T-helper 22 cell (primary cell): ENCODE measurements around the gene PRICKLE2.

Source experiments
- DNase-seq: peaks from one replicate; pipeline ENCODE4 v3.0.0-alpha.2; 2020; ENCODE audit warnings: low read depth

The PRICKLE2 gene

DNA sequence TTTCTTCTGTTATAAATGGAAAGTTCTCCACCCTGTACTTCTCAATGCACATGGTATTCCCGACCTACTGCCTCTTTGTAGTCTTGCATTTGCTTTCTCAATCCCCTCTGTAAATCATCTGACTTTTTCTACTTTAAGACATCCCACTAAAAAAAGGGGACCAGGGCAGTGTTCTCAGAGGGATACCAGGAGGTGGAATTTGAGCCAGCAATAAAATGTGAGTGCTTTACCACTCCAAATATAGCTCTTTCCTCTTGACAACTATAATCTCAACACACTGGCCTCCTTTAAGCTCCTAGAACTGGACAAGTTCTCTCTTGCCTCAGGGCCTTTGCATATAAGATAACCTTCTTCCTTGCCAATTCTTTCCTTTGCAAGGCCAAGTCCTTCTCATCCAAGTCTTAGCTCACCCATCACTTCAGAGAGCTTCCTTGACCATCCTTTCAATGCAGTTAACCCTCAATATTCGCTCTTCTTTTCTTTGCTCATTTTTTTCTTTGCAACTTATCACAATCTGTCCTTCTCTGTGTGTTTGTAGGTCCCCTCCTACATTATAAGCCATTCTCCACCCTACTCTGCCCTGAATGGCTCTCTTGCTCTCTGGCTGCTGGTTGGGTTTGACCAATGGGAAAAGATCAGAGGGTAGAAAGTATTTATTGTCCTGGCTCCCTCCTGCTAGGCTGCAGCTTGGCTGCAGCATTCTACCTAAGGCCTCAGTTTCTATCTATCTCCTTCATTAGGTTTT is 93.4 kb downstream of the PRICKLE2 start:
- DNase-seq, result no peak

DNA sequence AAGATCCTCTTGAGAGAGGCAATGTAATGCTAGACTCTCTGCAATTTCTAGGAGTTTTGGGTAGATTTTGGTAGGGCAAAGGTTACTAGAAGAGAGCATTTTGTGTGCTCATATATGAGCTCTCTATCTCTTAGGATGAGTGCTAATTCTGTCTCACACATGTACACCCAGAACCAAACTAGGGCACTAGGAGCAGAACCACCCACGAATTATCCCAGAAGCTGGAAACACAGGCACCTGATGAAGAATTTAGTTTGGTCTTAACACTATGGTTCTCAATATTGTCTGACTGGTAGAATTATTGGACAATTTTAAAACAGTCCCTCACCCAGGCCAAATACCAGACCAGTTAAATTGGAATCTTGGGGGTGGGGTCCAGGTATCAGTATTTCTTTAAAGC is 94.8 kb downstream of the PRICKLE2 start:
- no peak for DNase-seq

DNA sequence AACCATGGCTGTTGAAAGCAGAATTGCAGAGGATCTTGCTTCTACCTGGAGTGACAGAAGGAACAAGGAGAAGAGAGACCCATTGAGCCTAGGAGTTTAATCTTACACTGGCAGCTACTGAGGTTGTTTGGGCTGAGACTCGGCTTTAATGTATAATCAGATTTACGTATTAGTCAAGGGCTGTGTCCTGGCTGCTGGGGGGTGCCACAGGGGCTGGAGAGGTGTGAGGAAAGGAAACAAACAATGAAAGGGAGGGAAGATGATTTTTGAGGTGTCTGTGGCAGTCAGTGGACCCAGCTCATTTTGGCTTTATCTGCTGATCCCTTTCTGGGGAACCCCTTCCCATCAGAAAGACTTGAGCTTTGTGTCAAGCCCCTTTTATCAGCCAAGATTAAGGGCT is 95.7 kb downstream of the PRICKLE2 start:
- no peak for DNase-seq

DNA sequence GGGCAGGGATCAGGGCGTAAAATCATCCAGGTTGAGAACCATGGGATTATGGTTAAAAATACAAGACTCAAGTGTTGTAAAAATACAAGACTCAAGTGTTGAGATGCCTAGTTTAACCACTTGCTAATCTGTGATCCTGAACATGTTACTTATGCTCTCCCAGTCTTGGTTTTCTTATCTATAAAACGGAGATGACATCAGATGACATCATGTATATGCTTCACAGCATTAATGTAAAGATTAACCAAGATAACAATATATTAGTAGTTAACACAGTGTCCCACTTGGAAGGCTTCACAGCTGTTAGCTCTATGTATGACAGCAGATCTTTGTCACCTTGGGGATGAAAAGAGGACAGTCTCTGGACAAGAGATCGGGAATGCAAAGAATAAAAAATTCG is 96.2 kb downstream of the PRICKLE2 start:
- no peak for DNase-seq

DNA sequence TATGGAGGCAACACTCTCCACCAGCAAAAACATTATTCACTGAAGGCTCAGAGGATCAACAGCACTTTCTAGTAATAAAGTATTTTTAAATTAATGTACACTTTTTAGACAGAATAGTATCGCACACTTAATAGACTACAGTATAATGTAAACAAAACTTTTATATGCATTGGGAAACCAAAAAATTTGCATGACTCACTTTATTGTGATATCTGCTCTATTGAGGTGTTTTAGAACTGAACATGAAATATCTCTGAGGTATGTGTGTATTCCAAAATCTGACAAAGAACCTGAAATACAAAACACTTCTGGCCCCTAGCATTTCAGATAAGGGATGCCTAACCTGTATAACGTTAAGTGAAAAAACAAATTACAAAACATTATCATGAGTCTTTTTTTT is 99.7 kb downstream of the PRICKLE2 start:
- DNase-seq, result no peak

DNA sequence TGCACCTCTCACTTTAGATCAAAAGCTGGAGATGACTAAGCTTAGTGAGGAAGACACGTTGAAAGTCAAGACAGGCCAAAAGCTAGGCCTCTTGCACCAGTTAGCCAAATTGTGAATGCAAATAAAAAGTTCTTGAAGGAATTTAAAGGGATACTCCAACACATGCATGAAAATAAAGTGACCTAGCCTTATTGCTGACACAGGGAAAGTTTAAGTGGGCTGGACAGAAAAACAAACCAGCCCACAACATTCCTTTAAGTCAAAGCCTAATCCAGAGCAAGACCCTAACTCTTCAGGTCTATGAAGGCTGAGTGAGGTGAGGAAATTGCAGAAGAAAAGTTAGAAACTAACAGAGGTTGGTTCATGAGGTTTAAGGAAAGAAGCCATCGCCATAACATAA is 101.3 kb downstream of the PRICKLE2 start:
- no peak for DNase-seq

DNA sequence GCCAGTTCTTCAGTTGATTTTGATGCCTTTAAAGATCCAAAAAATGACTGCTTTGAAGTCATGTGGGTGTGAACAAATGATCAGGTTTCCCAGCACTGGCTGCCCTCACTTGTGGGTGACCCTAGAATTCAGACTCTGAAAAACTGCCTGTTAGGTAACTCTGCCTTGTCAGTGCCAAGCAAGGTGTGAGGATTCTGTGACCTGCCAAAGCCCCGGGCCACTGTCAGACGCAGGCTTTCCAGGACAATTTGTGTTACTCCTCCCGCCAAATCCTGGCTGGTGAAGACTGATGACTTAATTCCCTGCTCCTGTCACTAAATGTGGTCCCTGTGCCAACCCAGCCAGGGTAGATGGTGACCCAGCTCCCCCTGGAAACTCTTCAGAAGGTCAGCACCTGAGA is 102.8 kb downstream of the PRICKLE2 start:
- DNase-seq, result no peak

DNA sequence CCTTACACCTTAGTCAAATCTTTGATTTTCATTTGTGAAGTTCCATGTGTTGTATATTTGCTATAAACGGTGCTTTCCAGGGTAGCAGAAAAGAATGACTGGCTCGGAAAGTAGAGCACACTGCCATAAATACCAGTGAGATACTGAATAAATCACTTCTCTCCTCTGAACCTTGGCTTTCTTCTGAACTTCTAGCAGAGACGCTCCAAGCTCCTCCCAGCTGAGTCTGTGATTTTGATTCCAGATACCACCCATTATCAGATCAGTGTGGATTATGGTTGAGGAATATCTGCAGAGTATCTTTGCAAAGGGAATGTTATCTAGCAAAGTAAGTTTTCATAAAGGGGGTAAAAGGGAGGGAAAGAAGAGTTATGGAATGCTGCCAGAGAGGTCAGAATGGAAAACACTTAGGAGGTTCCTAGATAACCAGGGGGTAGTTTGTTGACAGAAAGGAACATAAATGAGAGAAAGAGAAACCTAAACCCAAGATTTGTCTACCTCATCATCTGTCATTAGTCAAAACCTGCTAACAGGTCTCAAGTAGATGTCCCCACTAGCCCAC is 103.4 kb downstream of the PRICKLE2 start:
- DNase-seq, result no peak

DNA sequence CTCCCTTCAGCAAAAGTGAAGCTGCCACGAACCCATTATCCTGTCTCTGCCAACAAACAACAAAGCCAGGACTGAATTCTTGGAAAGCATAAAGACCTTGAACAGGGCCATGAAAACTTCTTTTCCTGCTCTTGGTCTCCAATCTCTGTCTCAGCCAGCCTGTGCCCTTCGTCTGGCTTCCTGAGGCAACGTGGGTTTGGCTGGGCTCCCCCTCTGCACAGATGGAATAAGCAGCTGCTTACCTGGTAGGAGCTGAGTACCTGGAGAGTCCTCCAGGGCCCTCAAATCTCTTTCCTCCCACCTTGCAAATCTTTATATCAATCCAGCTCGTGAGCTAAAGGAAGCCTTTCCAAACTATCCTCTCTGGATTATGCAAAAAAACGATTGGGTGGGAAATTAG is 104.4 kb downstream of the PRICKLE2 start:
- DNase-seq, result no peak

DNA sequence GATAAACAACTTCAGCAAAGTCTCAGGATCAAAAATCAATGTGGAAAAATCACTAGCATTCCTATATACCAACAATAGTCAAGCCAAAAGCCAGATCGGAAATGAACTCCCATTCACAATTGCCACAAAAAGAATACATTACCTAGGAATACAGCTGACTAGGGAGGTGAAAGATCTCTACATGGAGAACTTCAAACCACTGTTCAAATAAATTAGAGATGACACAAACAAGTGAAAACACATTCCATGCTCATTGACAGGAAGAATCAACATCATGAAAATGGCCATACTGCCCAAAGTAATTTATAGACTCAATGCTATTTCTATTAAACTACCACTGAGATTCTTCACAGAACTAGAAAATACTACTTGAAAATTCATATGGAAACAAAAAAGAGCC is 107.8 kb downstream of the PRICKLE2 start:
- no peak for DNase-seq

DNA sequence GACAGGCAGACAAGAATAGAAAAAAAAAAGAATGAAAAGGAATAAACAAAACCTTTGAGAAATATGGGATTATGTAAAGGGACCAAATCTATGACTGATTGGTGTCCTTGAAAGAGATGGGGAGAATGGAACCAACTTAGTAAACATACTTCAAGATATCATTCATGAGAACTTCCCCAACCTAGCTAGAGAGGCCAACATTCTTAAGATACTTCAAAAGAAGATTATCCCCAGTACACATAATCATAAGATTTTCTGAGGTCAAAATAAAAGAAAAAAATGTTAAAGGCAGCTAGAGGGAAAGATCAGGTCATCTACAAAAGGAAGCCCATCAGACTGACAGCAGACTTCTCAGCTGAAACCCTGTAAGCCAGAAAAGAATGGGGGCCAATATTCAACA is 110.6 kb downstream of the PRICKLE2 start:
- no peak for DNase-seq

DNA sequence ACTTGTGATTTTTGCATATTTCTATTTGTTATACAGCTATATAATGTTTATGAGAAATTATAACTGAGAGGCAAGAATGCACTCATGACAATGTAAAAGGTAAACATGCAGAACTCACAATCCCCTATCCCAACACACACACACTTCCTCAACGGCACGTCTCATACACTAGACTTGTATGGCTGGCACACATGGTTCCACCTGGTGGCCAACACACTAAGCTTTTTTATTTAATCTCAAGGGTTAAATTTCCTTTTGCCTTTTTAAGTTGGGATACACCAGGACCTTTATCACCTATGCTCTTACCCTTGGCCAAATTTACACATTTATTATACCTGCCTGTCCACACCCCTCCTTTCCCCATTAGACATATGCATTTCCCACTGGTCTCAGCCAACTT is 113.4 kb downstream of the PRICKLE2 start:
- DNase-seq, result no peak

DNA sequence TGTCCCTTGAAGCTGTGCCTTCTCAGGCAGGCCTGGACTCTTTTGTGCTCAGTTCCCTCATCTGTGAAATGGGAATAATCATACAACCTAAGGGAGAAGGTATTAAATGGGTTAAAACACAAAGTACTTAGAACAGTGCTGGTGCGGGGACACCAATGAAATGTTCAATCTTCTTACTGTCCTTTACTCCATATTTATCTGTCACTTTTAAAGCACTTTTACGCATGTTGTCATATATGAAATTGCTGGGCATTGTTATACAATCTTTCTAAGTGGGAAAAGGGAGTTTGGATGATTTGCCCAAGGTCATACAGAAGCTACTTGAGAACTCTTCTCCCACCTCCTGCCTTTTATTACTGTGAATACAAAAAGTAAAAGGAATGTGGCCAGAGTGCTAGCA is 114.2 kb downstream of the PRICKLE2 start:
- DNase-seq, result no peak

DNA sequence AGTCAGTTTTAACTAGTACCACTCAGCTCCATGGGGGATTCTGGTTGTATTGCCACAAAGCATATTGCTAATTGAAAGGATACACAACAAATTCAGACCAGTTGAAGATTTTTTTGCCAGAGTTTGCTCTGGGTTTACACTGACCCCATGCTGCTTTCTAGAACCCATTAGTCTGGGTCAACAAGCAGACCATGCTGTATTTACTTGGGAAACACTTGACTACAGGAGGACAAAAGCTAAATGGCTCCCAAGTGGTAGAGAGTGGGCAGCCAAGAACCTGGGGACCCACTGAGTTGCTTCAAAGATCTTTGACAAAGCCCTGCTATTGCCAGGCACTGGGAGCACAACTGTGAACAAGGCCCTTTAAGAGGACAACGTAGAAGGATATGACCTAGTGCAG is 115.2 kb downstream of the PRICKLE2 start:
- DNase-seq, result no peak

DNA sequence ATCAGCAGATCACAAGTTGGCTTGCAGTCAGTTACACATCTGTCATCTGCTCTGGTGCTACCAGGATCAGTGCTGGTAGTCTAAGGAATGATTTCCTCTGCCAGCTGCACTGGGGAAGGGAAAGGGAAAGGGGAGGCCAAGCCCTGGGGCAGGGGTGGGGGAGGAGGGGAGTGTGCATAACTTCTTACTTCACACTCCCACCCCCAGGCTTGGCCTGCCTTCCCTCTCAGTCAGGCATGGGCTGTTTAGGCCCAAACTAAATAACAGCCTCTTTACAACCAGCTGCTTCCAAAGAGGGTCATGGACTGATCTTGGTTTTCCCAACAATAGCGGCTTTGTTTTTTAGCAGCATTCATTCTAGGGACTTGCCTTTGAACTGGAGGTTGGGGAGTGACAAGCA is 115.8 kb downstream of the PRICKLE2 start:
- DNase-seq, result no peak

DNA sequence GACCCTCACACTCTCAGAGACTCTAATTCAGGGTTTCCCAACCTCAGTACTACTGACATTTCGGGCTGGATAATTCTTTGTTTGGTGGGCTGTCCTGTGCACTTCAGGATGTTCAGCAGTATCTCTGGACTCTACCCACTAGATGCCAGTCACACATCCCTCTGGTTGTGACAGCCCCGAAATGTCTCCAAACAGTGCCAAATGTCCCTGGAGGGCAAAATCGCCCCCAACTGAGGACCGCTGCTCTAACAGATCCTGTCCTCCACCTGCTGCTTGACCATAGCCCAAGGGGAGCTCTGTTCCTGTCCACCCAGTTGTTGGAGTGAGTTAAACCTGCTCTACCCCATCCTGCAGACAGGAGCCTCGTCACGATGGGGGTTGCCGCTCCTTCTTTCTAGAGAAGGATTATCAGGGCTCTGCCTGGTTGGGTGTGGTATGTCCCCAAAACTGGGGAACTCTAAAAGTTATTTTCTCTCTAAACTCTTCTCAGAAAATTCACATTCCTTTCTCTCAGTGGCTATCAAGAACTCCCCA is 116.4 kb downstream of the PRICKLE2 start:
- no peak for DNase-seq

DNA sequence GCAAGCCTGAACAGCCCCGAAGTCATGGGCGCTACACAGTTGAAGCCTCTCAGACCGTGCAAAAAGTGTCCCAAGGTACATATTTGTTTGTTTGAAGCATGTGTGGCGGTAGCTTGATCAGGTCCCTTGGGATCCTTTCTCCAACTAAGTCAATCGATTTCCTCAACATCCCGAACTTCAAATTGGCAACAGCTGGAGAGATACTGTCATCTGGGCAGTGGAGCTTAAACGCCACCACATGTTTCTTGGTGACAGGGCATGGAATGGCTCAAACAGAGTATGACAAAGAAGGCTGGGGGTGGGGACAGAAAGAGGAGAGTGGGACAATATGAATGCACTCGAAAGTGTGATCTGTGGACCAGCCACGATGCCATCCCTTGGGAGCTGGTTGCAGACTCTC is 117.0 kb downstream of the PRICKLE2 start:
- DNase-seq, result no peak

DNA sequence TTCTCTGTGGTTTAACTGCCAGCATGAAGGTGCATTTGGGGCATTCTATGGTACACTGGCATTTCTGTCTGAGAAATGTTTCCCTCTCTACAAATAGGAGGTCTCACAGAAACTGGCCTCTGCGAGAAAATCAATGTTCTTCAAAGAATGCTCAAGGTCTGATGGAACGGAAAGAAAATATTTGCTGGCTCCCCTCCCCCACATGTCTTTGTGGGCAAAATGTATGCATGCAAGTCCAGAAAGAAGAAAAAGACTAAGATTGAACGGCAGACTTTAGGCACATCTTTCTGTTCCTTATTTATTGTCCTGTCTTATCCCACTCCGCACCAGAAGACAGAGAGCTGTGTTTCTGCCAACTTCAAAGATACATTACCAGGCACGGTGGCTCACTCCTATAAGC is 118.1 kb downstream of the PRICKLE2 start:
- DNase-seq, result no peak

DNA sequence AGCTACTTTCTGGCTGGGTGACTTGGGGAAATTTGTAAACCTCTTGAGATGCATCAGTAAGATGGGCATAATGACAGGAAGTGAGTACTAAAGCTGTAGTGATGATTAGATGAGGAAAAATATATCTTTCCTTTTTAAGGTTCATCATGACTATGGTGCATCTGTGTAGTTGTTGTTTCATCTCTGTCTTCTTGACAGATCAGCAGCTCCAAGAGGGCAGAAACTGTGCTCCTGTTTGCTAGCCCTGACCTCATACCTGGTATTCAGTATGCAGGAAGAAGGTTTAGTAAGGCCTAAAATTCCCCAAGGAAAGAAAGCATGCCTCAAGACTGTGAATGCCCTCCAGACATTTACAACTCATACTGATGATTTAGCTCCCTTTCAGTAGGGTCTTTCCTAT is 119.5 kb downstream of the PRICKLE2 start:
- DNase-seq, result no peak

DNA sequence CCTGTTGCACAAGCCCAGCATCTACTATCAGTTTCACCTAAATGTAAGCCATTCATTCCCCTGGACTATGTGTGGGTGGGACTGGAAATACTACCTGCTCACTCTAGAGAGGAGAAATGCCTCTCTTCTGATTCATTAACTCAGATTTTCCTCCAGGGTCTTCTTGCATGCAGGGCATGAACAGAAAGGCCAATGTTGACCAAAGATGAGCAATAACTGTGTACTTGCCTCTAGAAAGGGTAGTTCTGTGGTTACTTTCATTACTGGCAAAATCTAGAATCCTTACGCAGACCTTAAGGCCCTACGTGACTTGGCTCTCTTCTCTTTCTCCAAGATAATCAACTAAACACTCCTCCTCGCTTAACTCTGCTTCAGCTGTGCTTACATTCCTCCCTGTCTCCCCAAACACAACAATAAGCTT is 120.6 kb downstream of the PRICKLE2 start:
- DNase-seq, result no peak

DNA sequence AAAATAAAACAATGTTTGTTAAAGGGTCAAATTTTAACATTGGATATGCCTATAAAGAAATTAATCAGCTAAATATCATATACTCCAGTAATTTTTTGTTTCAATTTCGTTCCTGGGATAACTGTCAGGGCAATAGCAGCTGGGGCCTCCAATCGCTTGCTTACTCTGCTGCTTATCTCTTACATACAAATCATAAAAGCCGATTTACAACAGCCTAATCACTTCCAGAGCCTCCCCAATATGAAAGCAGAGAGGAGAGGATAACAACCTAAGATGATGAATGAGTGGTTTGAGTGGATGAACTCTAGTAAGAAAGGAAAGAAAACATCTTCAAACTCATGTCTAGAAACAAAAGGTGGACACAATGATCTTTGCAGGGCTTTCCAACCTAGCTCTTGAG is 121.3 kb downstream of the PRICKLE2 start:
- DNase-seq, result no peak

DNA sequence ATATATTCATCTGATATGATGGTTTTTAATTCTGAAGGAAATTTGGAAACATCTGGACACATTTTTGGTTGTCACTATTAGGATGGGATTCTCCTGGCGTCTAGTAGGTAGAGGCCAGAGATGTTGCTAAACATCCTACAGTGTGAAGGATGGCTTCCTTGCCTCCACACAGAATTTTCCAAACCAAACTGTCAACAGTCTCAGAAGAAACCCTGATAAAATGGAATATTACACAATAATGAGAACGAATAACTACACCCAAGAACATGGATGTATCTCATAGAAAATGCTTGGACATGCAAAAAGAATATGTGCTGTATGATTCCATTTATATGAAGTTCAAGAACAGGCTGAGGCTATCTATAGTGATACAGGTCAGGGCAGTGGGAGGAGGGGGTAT is 122.1 kb downstream of the PRICKLE2 start:
- DNase-seq, result no peak

DNA sequence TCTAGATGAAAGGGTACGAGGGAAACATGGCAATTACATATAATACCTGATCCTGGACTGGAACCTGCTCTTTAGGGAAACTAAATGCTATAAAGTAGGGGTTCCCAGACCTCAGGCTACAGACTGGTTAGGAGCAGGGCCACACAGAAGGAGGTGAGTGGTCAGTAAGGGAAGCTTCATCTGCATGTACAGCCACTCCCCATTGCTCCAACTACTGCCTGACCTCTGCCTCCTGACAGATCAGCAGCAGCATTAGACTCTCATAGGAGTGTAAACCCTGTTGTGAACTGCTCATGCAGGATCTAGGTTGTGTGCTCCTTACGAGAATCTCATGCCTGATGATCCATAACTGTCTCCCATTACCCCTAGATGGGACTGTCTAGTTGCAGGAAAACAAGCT is 123.1 kb downstream of the PRICKLE2 start:
- DNase-seq, result no peak

DNA sequence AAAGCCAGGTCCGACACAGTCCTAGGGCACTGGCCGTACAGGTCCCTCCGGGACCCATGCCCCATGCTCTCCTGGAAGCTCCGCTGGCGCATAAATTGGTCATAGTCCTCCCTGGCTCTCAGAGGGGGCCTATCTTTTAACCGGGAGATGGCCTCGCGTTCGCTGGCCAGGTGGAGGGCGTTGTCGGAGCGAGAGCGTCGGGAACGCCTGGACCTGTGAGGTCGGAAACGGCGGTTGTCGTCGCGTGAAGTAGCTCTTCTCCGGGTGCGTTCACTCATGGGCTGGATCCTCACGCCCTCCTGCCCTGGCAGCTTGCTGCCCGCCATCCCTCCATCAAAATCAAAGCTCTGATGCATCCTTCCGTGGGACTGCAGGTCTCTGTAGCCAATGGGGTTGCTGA is 126.0 kb downstream of the PRICKLE2 start:
- DNase-seq, result no peak
